Muscle layer of duodenum (tissue), 2 donors: Measurements from ENCODE around the gene EPHB1.

Experiments
- H3K27ac ChIP-seq: one replicate; pipeline ENCODE4 v1.7.0; 2013; ENCODE audit warnings: mild to moderate bottlenecking, low read length
- H3K27me3 ChIP-seq: one replicate; pipeline ENCODE4 v1.7.0; 2013; ENCODE audit warnings: low read depth, mild to moderate bottlenecking, control low read depth, low read length
- H3K36me3 ChIP-seq, 2 donors: one replicate each; pipeline ENCODE4 v1.7.0; 2013; ENCODE audit warnings: low read length in 2 of 2, control low read depth in 1 of 2, mild to moderate bottlenecking in 1 of 2; ENCODE audit not compliant: insufficient read depth in 2 of 2, control insufficient read depth in 1 of 2
- H3K4me1 ChIP-seq, 2 donors: one replicate each; pipeline ENCODE4 v1.7.0; 2013; ENCODE audit warnings: low read length in 2 of 2, mild to moderate bottlenecking in 2 of 2, control low read depth in 1 of 2, moderate library complexity in 1 of 2; ENCODE audit not compliant: insufficient read depth in 2 of 2, control insufficient read depth in 1 of 2
- H3K4me3 ChIP-seq, 2 donors: one replicate each; pipeline ENCODE4 v1.7.0; 2013; ENCODE audit warnings: low read length in 2 of 2, low read depth in 1 of 2, mild to moderate bottlenecking in 1 of 2
- H3K9me3 ChIP-seq, 2 donors: one replicate each; pipeline ENCODE4 v1.7.0; 2013; ENCODE audit warnings: low read length in 2 of 2, control low read depth in 1 of 2, mild to moderate bottlenecking in 1 of 2; ENCODE audit not compliant: control insufficient read depth in 1 of 2
- donor health status: healthy.

Gene EPHB1

GRCh38 chr3:134900482-134900881 is 105.4 kb downstream of the EPHB1 start:
- Histone ChIP-seq H3K36me3 (no peaks in the 10 kb centered on the region), H3K9me3 (no peaks in the 10 kb centered on the region), H3K4me3 (no peak overlapping the region), H3K27me3 (no peaks in the 10 kb centered on the region), H3K4me1 (peaks cover 0 to 10% of the 10 kb centered on the region in 2 donors), H3K27ac (no peak overlapping the region)

DNA sequence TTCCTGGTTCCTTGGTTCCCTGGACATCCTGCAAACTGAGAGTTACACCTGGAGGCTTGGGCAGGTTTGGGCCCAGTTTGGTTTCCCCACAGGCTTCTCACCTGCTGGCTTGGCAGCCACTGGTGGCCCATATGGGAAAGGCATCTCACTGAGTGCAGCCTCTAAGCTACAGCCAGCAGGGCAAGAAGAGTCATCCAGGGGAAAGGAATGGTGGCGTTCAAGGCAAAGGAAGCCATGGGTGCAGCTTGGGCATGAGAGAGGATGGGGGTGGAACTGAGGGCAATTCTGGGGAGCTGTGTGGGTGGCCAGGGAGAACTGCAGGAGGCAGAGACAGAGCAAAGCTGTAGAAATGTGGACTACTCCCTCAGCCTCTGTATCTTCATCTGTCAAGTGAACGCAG is 106.4 kb downstream of the EPHB1 start:
- Histone ChIP-seq H3K27me3 (no peaks in the 10 kb centered on the region), H3K9me3 (no peaks in the 10 kb centered on the region)

DNA sequence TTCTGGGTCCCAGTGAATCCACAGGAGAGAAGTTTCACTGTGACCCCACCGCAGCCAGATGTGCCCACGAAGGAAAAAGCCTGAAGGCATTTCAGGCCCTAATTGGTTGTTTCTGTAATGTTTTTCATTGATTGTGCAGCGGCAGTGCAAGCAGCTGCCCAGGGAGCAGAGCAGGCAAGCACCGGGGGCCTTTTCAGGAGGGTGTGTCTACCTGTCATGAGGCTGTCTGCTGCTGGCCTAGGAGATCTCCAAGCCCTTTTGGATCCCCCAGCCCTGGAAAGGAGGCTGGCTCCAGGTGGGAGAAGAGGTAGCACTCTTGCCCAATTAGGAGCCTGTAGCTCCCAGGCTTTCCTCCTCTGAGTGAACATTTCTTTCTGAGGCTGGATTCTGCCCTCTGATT is 108.8 kb downstream of the EPHB1 start:
- Histone ChIP-seq H3K36me3 (no peaks in the 10 kb centered on the region), H3K4me1 (peaks cover 0 to 10% of the 10 kb centered on the region in 2 donors), H3K27me3 (no peaks in the 10 kb centered on the region), H3K4me3 (no peak overlapping the region), H3K9me3 (no peaks in the 10 kb centered on the region), H3K27ac (no peak overlapping the region)

More for the DNA sequence above, 106.4 kb downstream of the EPHB1 start:
- Histone ChIP-seq H3K4me3 (no peak overlapping the region), H3K4me1 (peaks cover 0 to 10% of the 10 kb centered on the region in 2 donors), H3K36me3 (no peaks in the 10 kb centered on the region), H3K27ac (no peak overlapping the region)

DNA sequence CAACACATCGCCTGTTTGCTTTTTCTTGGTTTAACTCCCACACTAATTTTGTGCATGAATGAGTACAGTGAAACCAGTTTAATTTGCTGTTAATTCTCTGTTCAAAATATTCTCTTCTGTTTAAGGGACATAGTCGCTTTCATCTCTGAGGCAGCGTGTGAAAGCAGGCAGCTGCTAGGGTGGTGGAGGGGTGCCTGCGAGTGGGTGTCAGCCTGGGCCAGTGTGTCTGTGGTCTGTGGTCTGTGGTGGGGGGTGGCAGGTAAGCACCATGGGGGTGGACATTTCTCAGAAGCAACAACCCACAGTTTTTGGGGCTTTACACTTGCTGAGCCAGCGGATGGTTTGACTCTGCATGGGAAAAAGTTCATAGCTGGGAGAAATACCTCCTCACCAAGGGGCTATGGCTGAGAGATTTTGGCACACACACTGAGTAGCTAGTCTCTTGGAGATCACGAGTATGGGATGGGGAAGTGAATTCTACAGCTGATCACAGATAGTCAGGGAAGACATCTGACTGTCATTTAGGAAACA is 109.2 kb downstream of the EPHB1 start:
- Histone ChIP-seq H3K36me3 (no peaks in the 10 kb centered on the region), H3K27me3 (no peaks in the 10 kb centered on the region), H3K27ac (no peak overlapping the region), H3K9me3 (no peaks in the 10 kb centered on the region), H3K4me1 (peaks cover 0 to 10% of the 10 kb centered on the region in 2 donors), H3K4me3 (no peak overlapping the region)

GRCh38 chr3:134904776-134905646 is 110.0 kb downstream of the EPHB1 start:
- Histone ChIP-seq H3K27ac (no peak overlapping the region), H3K4me1 (peaks cover 0 to 10% of the 10 kb centered on the region in 2 donors), H3K9me3 (no peaks in the 10 kb centered on the region), H3K4me3 (no peak overlapping the region), H3K27me3 (no peaks in the 10 kb centered on the region), H3K36me3 (no peaks in the 10 kb centered on the region)

GRCh38 chr3:134905647-134905935 is 110.5 kb downstream of the EPHB1 start:
- H3K27me3 ChIP-seq = no peaks in the 10 kb centered on the region
- H3K4me3 ChIP-seq = no peak overlapping the region
- H3K36me3 ChIP-seq = no peaks in the 10 kb centered on the region
- H3K27ac ChIP-seq = no peak overlapping the region
- peaks cover 0 to 10% of the 10 kb centered on the region in 2 donors for H3K4me1 ChIP-seq
- H3K9me3 ChIP-seq = no peaks in the 10 kb centered on the region

DNA sequence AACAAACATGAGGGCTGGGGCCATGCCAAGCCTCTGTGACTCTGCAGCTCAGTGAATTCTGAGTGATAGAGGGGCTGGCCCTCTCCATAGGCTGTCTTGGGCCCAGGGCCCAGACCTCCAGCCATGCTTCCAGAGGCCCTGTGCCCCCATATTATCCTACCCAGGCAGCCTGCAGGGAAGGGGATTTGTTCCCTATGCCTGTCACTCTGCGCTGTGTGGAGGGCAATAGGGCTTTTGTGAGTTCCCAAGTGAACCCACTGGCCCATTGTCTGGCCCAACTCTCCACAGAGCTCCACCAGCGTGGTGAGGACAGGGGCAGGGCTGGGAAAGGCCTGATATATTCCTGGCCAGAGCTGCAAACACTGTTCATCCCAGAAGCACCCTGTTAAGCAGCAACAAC is 113.2 kb downstream of the EPHB1 start:
- Histone ChIP-seq H3K27me3 (no peaks in the 10 kb centered on the region), H3K4me3 (no peak overlapping the region), H3K9me3 (no peaks in the 10 kb centered on the region), H3K36me3 (no peaks in the 10 kb centered on the region), H3K27ac (no peak overlapping the region), H3K4me1 (peaks cover 0 to 10% of the 10 kb centered on the region in 2 donors)

GRCh38 chr3:134910026-134910425 is 115.0 kb downstream of the EPHB1 start:
- H3K27ac ChIP-seq = no peak overlapping the region
- peaks cover 0 to 2% of the 10 kb centered on the region in 2 donors for H3K4me1 ChIP-seq
- no peaks in the 10 kb centered on the region for H3K36me3 ChIP-seq
- no peaks in the 10 kb centered on the region for H3K27me3 ChIP-seq
- no peaks in the 10 kb centered on the region for H3K9me3 ChIP-seq
- H3K4me3 ChIP-seq = no peak overlapping the region

DNA sequence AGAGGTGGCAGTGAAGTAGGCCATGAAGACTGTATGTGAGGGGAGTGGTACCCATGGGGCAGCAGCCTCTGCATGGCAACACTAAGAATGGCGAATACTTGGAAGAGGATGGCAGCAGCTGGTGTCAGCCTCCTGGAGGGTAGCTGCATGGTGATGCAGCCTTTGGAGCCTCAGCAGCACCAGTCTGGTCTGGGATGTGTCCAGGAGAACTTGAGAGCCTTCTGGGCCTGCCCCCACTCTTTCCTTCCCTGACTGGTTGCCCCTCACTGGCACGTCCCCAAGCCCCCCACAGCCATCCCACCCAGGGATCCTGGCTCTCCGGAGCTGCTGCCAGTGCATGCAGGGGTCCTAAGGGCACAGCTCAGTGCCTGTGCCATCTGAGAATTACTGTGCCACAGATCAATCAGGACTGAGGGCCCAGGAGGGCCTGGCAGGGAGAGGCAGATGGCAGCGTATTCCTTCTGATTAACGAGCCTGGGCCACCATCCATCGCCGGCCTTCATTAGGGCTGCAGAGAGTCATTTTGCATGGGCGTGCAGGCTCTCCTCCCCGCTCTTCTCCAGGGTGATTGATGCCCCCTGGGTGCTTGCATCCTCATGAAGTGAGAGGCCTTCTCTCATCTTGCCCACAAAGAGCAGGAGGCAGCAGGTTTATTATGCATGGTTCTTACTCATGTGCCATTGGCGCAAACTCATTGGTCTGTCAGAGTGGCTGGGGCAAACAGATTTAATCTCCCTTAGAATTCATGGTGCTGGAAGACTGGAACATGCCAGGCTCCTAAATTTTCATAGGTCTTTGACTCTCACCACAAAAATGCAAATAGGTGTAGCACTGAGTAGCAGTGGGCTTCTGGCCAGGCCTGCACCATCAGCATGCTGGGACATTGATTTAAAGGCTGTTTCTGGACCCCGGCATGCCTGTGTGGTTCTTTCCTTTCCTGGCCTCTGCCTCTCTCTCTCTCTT is 116.8 kb downstream of the EPHB1 start:
- Histone ChIP-seq H3K4me1 (no peaks in the 10 kb centered on the region), H3K27me3 (no peaks in the 10 kb centered on the region), H3K36me3 (no peaks in the 10 kb centered on the region), H3K4me3 (no peak overlapping the region), H3K9me3 (no peaks in the 10 kb centered on the region), H3K27ac (no peak overlapping the region)

GRCh38 chr3:134916276-134916961 is 121.4 kb downstream of the EPHB1 start:
- Histone ChIP-seq H3K4me3 (no peak overlapping the region), H3K4me1 (no peaks in the 10 kb centered on the region), H3K36me3 (no peaks in the 10 kb centered on the region), H3K27ac (no peak overlapping the region), H3K27me3 (no peaks in the 10 kb centered on the region), H3K9me3 (no peaks in the 10 kb centered on the region)

GRCh38 chr3:134917631-134918030 is 122.6 kb downstream of the EPHB1 start:
- no peaks in the 10 kb centered on the region for H3K9me3 ChIP-seq
- H3K4me1 ChIP-seq = no peaks in the 10 kb centered on the region
- no peaks in the 10 kb centered on the region for H3K36me3 ChIP-seq
- H3K4me3 ChIP-seq = no peak overlapping the region
- no peaks in the 10 kb centered on the region for H3K27me3 ChIP-seq
- H3K27ac ChIP-seq = no peak overlapping the region
